Frontal cortex (tissue), 4 donors: ENCODE data around the gene NOTCH1. TPM values are rescaled to one million over a fixed set of nuclear protein-coding genes. Genes with fewer than 3 reads are reported as not detected.

Experiments used
- DNase-seq, 2 donors: peaks; one replicate each; pipeline ENCODE4 v3.0.0; 2012; ENCODE audit warnings: low spot score in 2 of 2
- FAIRE-seq: peaks from 2 replicates; lab custom pipeline; 2012; peaks lifted over from hg19 to GRCh38; lab: Jason Lieb, UNC
- total RNA-seq: library from RNA; depleted of rRNA; stranded (reverse); fragments of >200 nt; gene quantifications from one replicate; pipeline ENCODE4 v1.2.3, GENCODE V29; 2014
- donor health status: control.
- donor health status: control.
- donor health status: control.

Gene NOTCH1
- total RNA-seq, 1 donor from 2014 or later: 15.9 TPM

- FAIRE-seq (no peak), DNase-seq (no peak)
Measured at GRCh38 chr9:136525207-136525606, 20.6 kb downstream of the NOTCH1 start.

GRCh38 chr9:136522314-136523237 is 23.3 kb downstream of the NOTCH1 start:
- DNase-seq (no peak), FAIRE-seq (no peak)

GRCh38 chr9:136521537-136521936 is 24.3 kb downstream of the NOTCH1 start:
- FAIRE-seq: no peak
- no peak for DNase-seq

GRCh38 chr9:136520053-136520540 is 25.8 kb downstream of the NOTCH1 start:
- FAIRE-seq (no peak), DNase-seq (no peak)

- FAIRE-seq (no peak), DNase-seq (no peak)
Measured at GRCh38 chr9:136519263-136520052, 26.4 kb downstream of the NOTCH1 start.

- DNase-seq: no peak
- no peak for FAIRE-seq
Measured at GRCh38 chr9:136518623-136519022, 27.2 kb downstream of the NOTCH1 start.

- FAIRE-seq (no peak), DNase-seq (no peak)
Measured at GRCh38 chr9:136517950-136518349, 27.9 kb downstream of the NOTCH1 start.

- FAIRE-seq: no peak
Measured at GRCh38 chr9:136517012-136517743, 28.7 kb downstream of the NOTCH1 start.

GRCh38 chr9:136516191-136516654 is 29.6 kb downstream of the NOTCH1 start:
- DNase-seq: peak; percentile 73 to 79
- FAIRE-seq: no peak

More at GRCh38 chr9:136517012-136517743, 28.7 kb downstream of the NOTCH1 start:
- no peak for DNase-seq

GRCh38 chr9:136515276-136515675 is 30.6 kb downstream of the NOTCH1 start:
- no peak for FAIRE-seq
- DNase-seq: no peak

- DNase-seq: no peak
Measured at GRCh38 chr9:136514022-136514714, 31.7 kb downstream of the NOTCH1 start.

GRCh38 chr9:136513191-136513590 is 32.7 kb downstream of the NOTCH1 start:
- DNase-seq: no peak
- no peak for FAIRE-seq

More at GRCh38 chr9:136514022-136514714, 31.7 kb downstream of the NOTCH1 start:
- no peak for FAIRE-seq

- FAIRE-seq (no peak), DNase-seq (peak in 1 of 2 donors; percentile 73)
Measured at GRCh38 chr9:136512651-136513071, 33.2 kb downstream of the NOTCH1 start.

- no peak for FAIRE-seq
- DNase-seq: peak; percentile 83 to 95
Measured at GRCh38 chr9:136511670-136512592, 33.9 kb downstream of the NOTCH1 start.

GRCh38 chr9:136511144-136511669 is 34.6 kb downstream of the NOTCH1 start:
- no peak for DNase-seq
- no peak for FAIRE-seq

GRCh38 chr9:136510561-136510960 is 35.3 kb downstream of the NOTCH1 start:
- no peak for FAIRE-seq
- DNase-seq: no peak

GRCh38 chr9:136509549-136509948 is 36.3 kb downstream of the NOTCH1 start:
- DNase-seq: no peak
- FAIRE-seq: no peak
